Spleen (tissue), 11 donors: ENCODE results near the gene WDFY2. TPM values are rescaled to one million over a fixed set of nuclear protein-coding genes. Genes with fewer than 3 reads are reported as not detected.
A peak's percentile ranks its signal among the peaks of the same experiment; 100 is the strongest.

Experiments used
- DNase-seq: peaks from one replicate; pipeline ENCODE4 v3.0.0-alpha.2; 2020
- H3K27ac ChIP-seq, 8 donors: fragments of 200-600 bp; sonication (generic) in 7 of 8; 1 replicate in 4 of 8; 2 replicates in 4 of 8; pipeline versions ENCODE4 v1.5.0 to v1.8.0; 2016 to 2021; ENCODE audit warnings: inconsistent platforms in 4 of 8, mild to moderate bottlenecking in 4 of 8, moderate library complexity in 1 of 8
- H3K27me3 ChIP-seq, 7 donors: fragments of 200-600 bp; sonication (generic) in 6 of 7; replicated peaks in 1 of 7; 1 replicate in 4 of 7; 2 replicates in 3 of 7; pipeline versions ENCODE4 v1.5.0 to v1.8.0; 2016 to 2021; ENCODE audit warnings: inconsistent platforms in 3 of 7, mild to moderate bottlenecking in 1 of 7
- H3K36me3 ChIP-seq, 6 donors: fragments of 200-600 bp; sonication (generic) in 5 of 6; 1 replicate in 4 of 6; 2 replicates in 2 of 6; pipeline versions ENCODE4 v1.5.0 to v1.8.0; 2016 to 2021; ENCODE audit warnings: inconsistent platforms in 2 of 6
- H3K4me1 ChIP-seq, 6 donors: fragments of 200-600 bp; sonication (generic) in 5 of 6; 1 replicate in 3 of 6; 2 replicates in 3 of 6; pipeline versions ENCODE4 v1.5.0 to v1.8.0; 2016 to 2021; ENCODE audit warnings: inconsistent platforms in 3 of 6
- H3K4me3 ChIP-seq, 8 donors: fragments of 200-600 bp; sonication (generic) in 7 of 8; 1 replicate in 4 of 8; 2 replicates in 4 of 8; pipeline versions ENCODE4 v1.5.0 to v1.8.0; 2016 to 2021; ENCODE audit warnings: inconsistent platforms in 4 of 8, mild to moderate bottlenecking in 4 of 8, moderate library complexity in 2 of 8
- H3K9me3 ChIP-seq, 8 donors: fragments of 200-600 bp; sonication (generic) in 7 of 8; 1 replicate in 4 of 8; 2 replicates in 4 of 8; pipeline versions ENCODE4 v1.5.0 to v1.8.0; 2016 to 2021; ENCODE audit warnings: inconsistent platforms in 4 of 8
- POLR2A ChIP-seq, 3 donors: fragments of 450-650 bp; IDR thresholded peaks; one replicate each; pipeline ENCODE4 v1.5.1; 2017; ENCODE audit warnings: antibody characterized with exemption in 3 of 3, mild to moderate bottlenecking in 1 of 3
- POLR2AphosphoS5 ChIP-seq, 3 donors: sonication (generic); formaldehyde crosslinking; IDR thresholded peaks; one replicate each; pipeline ENCODE4 v1.5.1; 2017; ENCODE audit warnings: antibody characterized with exemption in 3 of 3
- WGBS, 5 donors: extraction: QIAGEN DNeasy Blood & Tissue Kit in 3 of 5; methylation state at CpG; one replicate each; pipeline versions ENCODE4 v1.1.5 to v1.1.7; 2013 to 2018; 5-methylcytosine and 5-hydroxymethylcytosine counted together
- intact Hi-C: fragments of 100-400 bp; cut with DNase I; formaldehyde crosslinking; loops from one replicate; pipeline ENCODE4 v1.15.0; 2023; ENCODE audit warnings: low total_unique reads
- polyA plus RNA-seq, 3 donors: library from polyadenylated mRNA; stranded (reverse); fragments of 200-250 nt; gene quantifications; one replicate each; pipeline ENCODE4 v1.2.1, GENCODE V29; 2013
- total RNA-seq, 7 donors: library from RNA; depleted of rRNA in 3 of 7; stranded (reverse); fragments of >200 nt in 3 of 7; fragmentation: NEBNext Ultra II Directional in 4 of 7; extraction: Animal tissue kit (Norgen Biotek cat#: 25700) in 4 of 7; gene quantifications; one replicate each; pipeline versions ENCODE4 v1.1.0 to v1.2.1, GENCODE V29; 2016 to 2021
- TF ChIP-seq, protein P1 (sequence below), 11 experiments: fragments of 200-600 bp in 7 of 11; fragments of 450-650 bp in 4 of 11; sonication (generic) in 4 of 11; IDR thresholded peaks in 8 of 11; conservative IDR thresholded peaks in 3 of 11; 1 replicate in 7 of 11; 2 replicates in 4 of 11; pipeline versions ENCODE4 v1.4.0 to v1.8.0; 2016 to 2021; ENCODE audit warnings: antibody characterized with exemption in 11 of 11, inconsistent platforms in 4 of 11, mild to moderate bottlenecking in 1 of 11
- donor health status: healthy with polysubstance abuse.
- donor health status: DM: no; HTN: no; CAD: no; lungs with moderate emphysema.
- donor health status: DM: no; HTN: no; CAD: no.
- donor health status: Bipolar disorder and iron deficiency.
- donor health status: healthy.
- donor health status: DM: no; HTN: no; CAD: no.
- donor health status: DM: yes; HTN: yes; CAD: no.

The WDFY2 gene
- total and polyA plus RNA-seq, 10 donors, result 3.0 to 32.2 (median 24.9) TPM

DNA sequence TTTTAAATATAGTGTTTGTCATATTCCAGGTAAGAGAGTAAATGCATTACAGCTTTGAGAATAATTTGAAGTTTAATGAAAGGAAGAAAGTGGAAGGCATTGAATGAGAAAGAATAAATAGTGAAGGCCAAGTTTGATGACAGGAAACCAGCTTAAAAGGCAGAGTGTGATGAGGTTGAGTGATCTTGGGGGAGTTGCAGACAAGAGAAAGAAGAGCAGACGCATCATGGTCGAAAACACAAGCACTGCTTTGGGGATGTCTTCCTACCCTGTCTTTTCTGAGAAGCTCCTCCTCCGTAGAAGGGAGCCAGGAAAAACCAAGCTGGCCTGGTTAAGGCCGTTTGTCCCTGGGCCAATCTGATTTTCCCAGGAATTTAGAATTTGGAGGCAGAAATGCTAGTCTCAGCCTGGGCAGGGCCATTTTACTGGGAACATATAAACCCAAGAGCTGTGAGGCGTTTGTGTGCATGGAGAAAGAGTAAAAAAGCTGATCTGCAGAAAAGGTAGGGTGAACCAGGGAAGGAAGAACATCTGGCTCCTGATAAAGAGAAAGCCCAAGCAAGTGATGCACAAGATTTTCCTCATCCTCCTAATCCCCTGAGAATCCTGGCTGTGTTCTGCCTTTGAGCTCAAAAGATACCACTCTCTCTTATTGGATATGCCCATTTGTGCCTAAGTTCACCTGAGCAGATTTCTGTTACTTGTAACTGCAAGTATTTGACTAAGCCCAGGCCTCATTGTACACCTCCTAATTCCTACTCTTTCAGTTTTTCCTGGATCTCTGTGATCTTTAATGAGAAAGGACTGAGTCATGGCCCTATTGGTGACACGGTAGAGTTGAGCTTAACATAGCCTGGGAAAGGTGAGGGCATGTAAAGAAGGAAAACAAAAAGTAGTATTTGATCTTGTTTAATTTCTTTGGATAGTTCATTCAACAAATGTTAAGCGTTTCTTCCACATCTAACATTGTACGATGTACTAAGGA lies 80.0 kb downstream of the WDFY2 start:
- peaks cover 0 to 15% (median 7%) of the 10 kb centered on the region in 6 donors for H3K4me1 ChIP-seq
- DNase-seq, result no peak
- no peaks in the 10 kb centered on the region for H3K9me3 ChIP-seq
- peaks cover 0 to 31% (median 0%) of the 10 kb centered on the region in 6 donors for H3K36me3 ChIP-seq
- intact Hi-C loops, result loop anchor here (10.0 kb wide), 1 partner anchor 61 kb away; no protein-coding TSS in a partner anchor
- H3K4me3 ChIP-seq, result no peak overlapping the region
- 80 to 86% (median 82%) methylated on average over 8 of the region's 8 CpGs for WGBS, 5 donors
- no peaks in the 10 kb centered on the region for H3K27me3 ChIP-seq
- H3K27ac ChIP-seq, result peak overlapping the region in 2 of 8 donors; percentile 3 to 11
- TF ChIP-seq POLR2AphosphoS5 (IDR thresholded peaks at IDR 0.05) (no peak), POLR2A (IDR thresholded peaks at IDR 0.05) (no peak)
- TF ChIP-seq, protein P1, sequence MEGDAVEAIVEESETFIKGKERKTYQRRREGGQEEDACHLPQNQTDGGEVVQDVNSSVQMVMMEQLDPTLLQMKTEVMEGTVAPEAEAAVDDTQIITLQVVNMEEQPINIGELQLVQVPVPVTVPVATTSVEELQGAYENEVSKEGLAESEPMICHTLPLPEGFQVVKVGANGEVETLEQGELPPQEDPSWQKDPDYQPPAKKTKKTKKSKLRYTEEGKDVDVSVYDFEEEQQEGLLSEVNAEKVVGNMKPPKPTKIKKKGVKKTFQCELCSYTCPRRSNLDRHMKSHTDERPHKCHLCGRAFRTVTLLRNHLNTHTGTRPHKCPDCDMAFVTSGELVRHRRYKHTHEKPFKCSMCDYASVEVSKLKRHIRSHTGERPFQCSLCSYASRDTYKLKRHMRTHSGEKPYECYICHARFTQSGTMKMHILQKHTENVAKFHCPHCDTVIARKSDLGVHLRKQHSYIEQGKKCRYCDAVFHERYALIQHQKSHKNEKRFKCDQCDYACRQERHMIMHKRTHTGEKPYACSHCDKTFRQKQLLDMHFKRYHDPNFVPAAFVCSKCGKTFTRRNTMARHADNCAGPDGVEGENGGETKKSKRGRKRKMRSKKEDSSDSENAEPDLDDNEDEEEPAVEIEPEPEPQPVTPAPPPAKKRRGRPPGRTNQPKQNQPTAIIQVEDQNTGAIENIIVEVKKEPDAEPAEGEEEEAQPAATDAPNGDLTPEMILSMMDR (IDR thresholded peaks at IDR 0.05 in 8 of 11, conservative IDR thresholded peaks at IDR 0.05 in 3 of 11), result no peak

DNA sequence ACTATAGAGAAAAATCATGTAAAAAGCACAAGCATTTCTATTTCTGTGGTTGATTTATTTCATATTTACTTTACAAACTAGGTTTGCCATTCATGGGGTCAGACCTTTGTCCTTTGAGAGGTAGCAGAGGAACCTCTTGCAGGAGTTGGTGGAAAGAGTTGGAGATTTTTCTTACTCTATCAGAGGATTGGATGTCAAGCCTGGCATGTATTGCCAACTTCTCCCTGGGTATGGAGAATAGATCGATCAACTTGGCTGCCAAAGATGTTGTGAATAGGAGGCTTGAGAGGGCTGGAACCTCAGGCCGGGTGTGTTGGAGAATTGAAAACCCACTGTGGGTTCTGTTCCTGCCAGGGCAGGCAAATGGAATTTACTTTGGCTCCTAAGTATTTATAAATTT lies 81.2 kb downstream of the WDFY2 start:
- intact Hi-C loops, result loop anchor here (10.0 kb wide), 1 partner anchor 59 kb away; no protein-coding TSS in a partner anchor
- no peak overlapping the region for H3K4me3 ChIP-seq
- TF ChIP-seq POLR2AphosphoS5 (IDR thresholded peaks at IDR 0.05) (no peak), POLR2A (IDR thresholded peaks at IDR 0.05) (no peak)
- TF ChIP-seq, protein P1 (IDR thresholded peaks at IDR 0.05 in 8 of 11, conservative IDR thresholded peaks at IDR 0.05 in 3 of 11), result no peak
- H3K36me3 ChIP-seq, result peaks cover 0 to 28% (median 0%) of the 10 kb centered on the region in 6 donors
- H3K4me1 ChIP-seq, result peaks cover 0 to 24% (median 9%) of the 10 kb centered on the region in 6 donors
- no peaks in the 10 kb centered on the region for H3K27me3 ChIP-seq
- H3K9me3 ChIP-seq, result no peaks in the 10 kb centered on the region
- H3K27ac ChIP-seq, result no peak overlapping the region
- 82 to 96% (median 92%) methylated on average over 2 of the region's 2 CpGs for WGBS, 5 donors
- no peak for DNase-seq

DNA sequence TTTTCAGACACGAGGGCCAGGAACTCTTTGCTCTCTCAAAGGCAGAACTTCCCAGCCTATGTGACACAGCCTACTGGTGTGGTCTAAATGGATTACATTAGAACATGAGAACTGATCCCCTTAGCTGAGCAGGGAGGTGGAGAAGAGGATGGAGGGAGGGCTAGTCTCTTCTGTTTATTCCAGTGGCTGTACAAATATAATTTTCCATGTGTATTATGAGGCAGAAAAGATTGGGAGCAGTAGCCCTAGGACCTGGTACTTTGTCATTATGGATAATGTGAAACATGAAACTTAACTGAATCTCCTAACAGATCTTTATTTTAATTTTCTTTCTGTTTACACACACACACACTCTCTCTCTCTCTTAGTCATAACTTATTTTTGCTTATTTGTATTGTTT lies 82.1 kb downstream of the WDFY2 start:
- 61 to 84% (median 80%) methylated on average over 1 of the region's 1 CpG for WGBS, 5 donors
- H3K27ac ChIP-seq, result no peak overlapping the region

More for the DNA sequence above, 82.1 kb downstream of the WDFY2 start:
- TF ChIP-seq POLR2AphosphoS5 (IDR thresholded peaks at IDR 0.05) (no peak), POLR2A (IDR thresholded peaks at IDR 0.05) (no peak)
- TF ChIP-seq, protein P1 (IDR thresholded peaks at IDR 0.05 in 8 of 11, conservative IDR thresholded peaks at IDR 0.05 in 3 of 11), result no peak
- H3K4me1 ChIP-seq, result peaks cover 0 to 24% (median 9%) of the 10 kb centered on the region in 6 donors
- H3K36me3 ChIP-seq, result peaks cover 0 to 19% (median 0%) of the 10 kb centered on the region in 6 donors
- H3K27me3 ChIP-seq, result no peaks in the 10 kb centered on the region
- intact Hi-C loops, result loop anchor here (10.0 kb wide), 1 partner anchor 58 kb away; no protein-coding TSS in a partner anchor
- H3K4me3 ChIP-seq, result no peak overlapping the region
- no peak for DNase-seq
- H3K9me3 ChIP-seq, result peaks cover 0 to 7% (median 2%) of the 10 kb centered on the region in 8 donors
